HG03039 (cell line): ENCODE measurements around the gene SIRPA.

Experiments
- ATAC-seq: cut with Tn5 transposase; IDR thresholded peaks from one replicate; pipeline ENCODE4 v1.9.1; 2021; ENCODE audit warnings: mild to moderate bottlenecking, moderate library complexity; ENCODE audit not compliant: unreplicated experiment

SIRPA gene

GRCh38 chr20:1973601-1974440 is 78.6 kb downstream of the SIRPA start:
- no peak for ATAC-seq

- ATAC-seq: no peak
Measured at GRCh38 chr20:1975291-1975690, 80.1 kb downstream of the SIRPA start.

GRCh38 chr20:1979106-1979778 is 84.0 kb downstream of the SIRPA start:
- ATAC-seq: no peak

DNA sequence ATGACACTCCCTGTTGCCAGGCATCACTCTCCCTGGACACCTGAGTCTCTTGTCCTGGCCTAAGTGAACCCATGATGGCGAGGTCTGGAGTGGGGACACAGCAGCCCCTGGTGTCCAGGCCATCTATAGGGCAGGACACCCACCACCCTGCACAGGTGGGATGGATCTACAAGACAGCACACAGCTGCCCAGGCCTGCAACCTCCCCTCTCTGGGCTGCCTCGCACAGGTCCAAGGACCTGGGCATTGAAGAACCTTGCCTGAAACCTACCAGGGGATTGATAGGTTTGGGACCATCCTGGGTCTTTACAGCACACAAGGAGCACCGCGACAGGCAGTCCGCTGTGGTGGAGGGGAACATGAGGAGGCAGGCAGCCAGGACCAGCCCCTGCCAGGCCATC is 87.5 kb downstream of the SIRPA start:
- ATAC-seq: no peak

DNA sequence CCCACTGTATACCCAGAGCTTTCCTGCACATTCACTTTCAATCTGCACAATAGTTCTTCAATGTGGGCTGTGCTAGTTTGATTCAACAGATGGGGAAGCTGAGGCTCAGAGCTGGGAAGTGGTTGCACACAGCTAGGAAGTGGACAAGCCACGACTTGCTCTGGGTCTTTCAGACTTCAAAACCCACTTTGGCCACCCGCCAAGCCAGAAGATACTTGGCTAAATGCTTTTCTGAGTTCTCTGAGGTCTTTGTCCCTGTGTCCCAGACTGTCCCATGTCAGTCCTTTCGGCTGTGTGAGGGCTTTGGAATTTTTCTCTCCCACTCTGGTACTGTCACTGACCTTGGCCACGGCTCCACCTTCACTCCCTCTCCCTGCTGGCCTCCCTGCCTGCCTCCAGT is 88.1 kb downstream of the SIRPA start:
- ATAC-seq: no peak

DNA sequence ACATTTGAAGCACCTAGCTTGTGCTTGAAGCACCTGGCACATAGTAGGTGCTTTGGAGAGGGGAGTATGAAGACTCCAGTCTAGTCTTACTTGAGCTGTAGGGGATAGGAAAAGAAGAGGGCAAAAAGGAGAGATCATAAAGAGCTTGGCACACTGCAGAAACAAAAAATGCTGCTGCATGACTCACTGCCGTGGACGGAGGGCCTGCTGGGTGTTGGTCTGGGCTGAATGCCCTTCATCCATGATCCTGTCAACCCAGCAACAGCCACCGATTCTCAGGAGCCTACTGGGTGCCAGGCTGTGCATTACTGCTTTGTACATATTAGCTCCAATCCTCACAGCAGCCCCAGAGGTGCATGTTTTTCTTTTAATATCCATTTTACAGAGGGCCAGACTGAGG is 92.6 kb downstream of the SIRPA start:
- ATAC-seq: no peak
